T-helper 9 cell (primary cell): ENCODE results near the gene MEIS1.
"Not testable (repeated sequence)": the region's sequence is repeated elsewhere in the genome, so short reads cannot be mapped to it uniquely, and the experiment has no call there.

Experiments
- DNase-seq: peaks from one replicate; pipeline ENCODE4 v3.0.0-alpha.2; 2020

Gene MEIS1

GRCh38 chr2:66470199-66470598 is 35.3 kb downstream of the MEIS1 start:
- DNase-seq, result no peak

GRCh38 chr2:66472225-66472843 is 37.4 kb downstream of the MEIS1 start:
- DNase-seq, result no peak

GRCh38 chr2:66477135-66477842 is 42.4 kb downstream of the MEIS1 start:
- DNase-seq, result no peak

- DNase-seq, result no peak
Measured at GRCh38 chr2:66478299-66478698, 43.4 kb downstream of the MEIS1 start.

- no peak for DNase-seq
Measured at GRCh38 chr2:66478731-66479316, 43.9 kb downstream of the MEIS1 start.

GRCh38 chr2:66481100-66481549 is 46.2 kb downstream of the MEIS1 start:
- no peak for DNase-seq

GRCh38 chr2:66485252-66485651 is 50.3 kb downstream of the MEIS1 start:
- not testable (repeated sequence) for DNase-seq

GRCh38 chr2:66488946-66489345 is 54.0 kb downstream of the MEIS1 start:
- DNase-seq, result no peak

GRCh38 chr2:66489436-66489835 is 54.5 kb downstream of the MEIS1 start:
- DNase-seq, result no peak

- no peak for DNase-seq
Measured at GRCh38 chr2:66490588-66491001, 55.7 kb downstream of the MEIS1 start.

GRCh38 chr2:66494708-66495107 is 59.8 kb downstream of the MEIS1 start:
- DNase-seq, result no peak

GRCh38 chr2:66495788-66496640 is 61.1 kb downstream of the MEIS1 start:
- no peak for DNase-seq

GRCh38 chr2:66496670-66497420 is 61.9 kb downstream of the MEIS1 start:
- DNase-seq, result no peak

GRCh38 chr2:66497431-66498288 is 62.7 kb downstream of the MEIS1 start:
- DNase-seq, result no peak

- no peak for DNase-seq
Measured at GRCh38 chr2:66498289-66498975, 63.5 kb downstream of the MEIS1 start.

GRCh38 chr2:66501267-66501666 is 66.3 kb downstream of the MEIS1 start:
- no peak for DNase-seq

GRCh38 chr2:66506265-66506664 is 71.3 kb downstream of the MEIS1 start:
- DNase-seq, result no peak

- DNase-seq, result no peak
Measured at GRCh38 chr2:66507673-66508201, 72.8 kb downstream of the MEIS1 start.

- no peak for DNase-seq
Measured at GRCh38 chr2:66508484-66509071, 73.7 kb downstream of the MEIS1 start.

- DNase-seq, result no peak
Measured at GRCh38 chr2:66509326-66509811, 74.4 kb downstream of the MEIS1 start.
